Measurements from ENCODE around the gene POLR1G.
"Not testable (repeated sequence)": the region's sequence is repeated elsewhere in the genome, so short reads cannot be mapped to it uniquely, and the experiment has no call there.

The POLR1G gene

GRCh38 chr19:45405435-45406225, 814 bp upstream of the POLR1G start:
- no peak for TF ChIP-seq CTCF (IDR thresholded peaks at IDR 0.05; ENCODE audit: extremely low read depth, missing control alignments)
- DNase-seq (ENCODE audit: low spot score), result peak; percentile 87

GRCh38 chr19:45407091-45407375, 589 bp downstream of the POLR1G start:
- TF ChIP-seq CTCF (IDR thresholded peaks at IDR 0.05; ENCODE audit: extremely low read depth, missing control alignments), result no peak

GRCh38 chr19:45407585-45407984, 1.1 kb downstream of the POLR1G start:
- not testable (repeated sequence) for DNase-seq (ENCODE audit: low spot score)

More at GRCh38 chr19:45407091-45407375, 589 bp downstream of the POLR1G start:
- no peak for DNase-seq (ENCODE audit: low spot score)

GRCh38 chr19:45408121-45408520, 1.7 kb downstream of the POLR1G start:
- no peak for DNase-seq (ENCODE audit: low spot score)
- no peak for TF ChIP-seq CTCF (IDR thresholded peaks at IDR 0.05; ENCODE audit: extremely low read depth, missing control alignments)

GRCh38 chr19:45408830-45409556, 2.5 kb downstream of the POLR1G start:
- DNase-seq (ENCODE audit: low spot score), result no peak
- no peak for TF ChIP-seq CTCF (IDR thresholded peaks at IDR 0.05; ENCODE audit: extremely low read depth, missing control alignments)

- no peak for TF ChIP-seq CTCF (IDR thresholded peaks at IDR 0.05; ENCODE audit: extremely low read depth, missing control alignments)
- no peak for DNase-seq (ENCODE audit: low spot score)
Observed at GRCh38 chr19:45409557-45409920, 3.1 kb downstream of the POLR1G start.

GRCh38 chr19:45410330-45410729, 3.9 kb downstream of the POLR1G start:
- not testable (repeated sequence) for DNase-seq (ENCODE audit: low spot score)

- no peak for TF ChIP-seq CTCF (IDR thresholded peaks at IDR 0.05; ENCODE audit: extremely low read depth, missing control alignments)
Observed at GRCh38 chr19:45413497-45413896, 7.1 kb downstream of the POLR1G start.

More at GRCh38 chr19:45413497-45413896, 7.1 kb downstream of the POLR1G start:
- DNase-seq (ENCODE audit: low spot score), result no peak
